ENCODE results near the gene B4GALT1.

B4GALT1 gene

GRCh38 chr9:33158843-33159776 lies 8.0 kb downstream of the B4GALT1 start:
- H3K36me3 Mint-ChIP-seq, result peaks cover 14% of the 10 kb centered on the region
- no peaks in the 10 kb centered on the region for H3K27me3 Mint-ChIP-seq
- peak; percentile 32 for ATAC-seq
- H3K4me3 Mint-ChIP-seq, result peak overlapping the region; percentile 63
- no peaks in the 10 kb centered on the region for H3K9me3 Mint-ChIP-seq
- H3K4me1 Mint-ChIP-seq, result peaks cover 90% of the 10 kb centered on the region
- peak overlapping the region; percentile 93 for H3K27ac Mint-ChIP-seq

GRCh38 chr9:33157960-33158842 lies 8.9 kb downstream of the B4GALT1 start:
- Mint-ChIP-seq H3K4me3 (peak overlapping the region; percentile 63), H3K36me3 (peaks cover 14% of the 10 kb centered on the region), H3K4me1 (peaks cover 90% of the 10 kb centered on the region), H3K27me3 (no peaks in the 10 kb centered on the region), H3K9me3 (no peaks in the 10 kb centered on the region), H3K27ac (peak overlapping the region; percentile 93)
- peak; percentile 36 for ATAC-seq

DNA sequence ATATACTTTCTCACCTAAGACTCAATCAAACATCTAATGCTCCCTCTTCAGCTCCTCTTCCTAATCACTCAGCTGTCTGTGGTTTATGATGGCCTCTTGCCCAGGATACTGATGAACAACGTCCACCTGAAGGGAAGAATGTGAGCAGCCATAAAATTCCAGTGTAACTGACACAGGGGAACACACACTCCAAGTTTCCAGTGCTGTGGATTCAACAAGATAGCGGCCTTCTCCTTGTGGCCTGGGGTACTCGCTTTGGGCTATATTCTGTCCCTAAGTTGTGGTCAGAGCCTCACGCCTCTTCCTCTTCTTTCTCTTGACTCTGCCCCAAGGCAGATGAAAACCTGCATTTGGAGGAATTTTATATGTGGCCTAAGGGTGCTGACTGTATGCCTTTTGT lies 11.7 kb downstream of the B4GALT1 start:
- no peak for ATAC-seq
- H3K27me3 Mint-ChIP-seq, result no peaks in the 10 kb centered on the region
- peak overlapping the region; percentile 87 for H3K27ac Mint-ChIP-seq
- peaks cover 26% of the 10 kb centered on the region for H3K36me3 Mint-ChIP-seq
- peaks cover 90% of the 10 kb centered on the region for H3K4me1 Mint-ChIP-seq
- H3K9me3 Mint-ChIP-seq, result no peaks in the 10 kb centered on the region
- H3K4me3 Mint-ChIP-seq, result no peak overlapping the region

DNA sequence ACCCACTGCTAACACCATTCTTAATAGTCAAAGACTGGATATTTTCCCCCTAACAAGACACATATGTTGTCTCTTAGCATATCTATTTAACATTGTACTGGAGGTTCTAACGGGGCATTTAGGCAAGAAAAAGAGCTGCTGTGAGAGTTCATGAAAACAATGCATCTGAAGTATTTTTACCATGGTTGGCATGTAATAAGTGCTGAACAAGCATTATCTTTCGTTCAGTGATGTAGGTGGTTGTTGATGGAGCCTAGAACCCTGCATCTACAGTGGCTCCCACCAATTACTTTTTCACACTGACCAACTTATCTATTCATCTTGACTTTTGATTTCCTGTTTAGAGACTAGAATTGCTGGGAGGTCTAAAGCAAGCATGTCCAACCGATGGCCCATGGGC lies 12.8 kb downstream of the B4GALT1 start:
- no peak for ATAC-seq
- Mint-ChIP-seq H3K9me3 (no peaks in the 10 kb centered on the region), H3K27ac (peak overlapping the region; percentile 87), H3K36me3 (peaks cover 26% of the 10 kb centered on the region), H3K4me3 (no peak overlapping the region), H3K27me3 (no peaks in the 10 kb centered on the region), H3K4me1 (peaks cover 83% of the 10 kb centered on the region)

DNA sequence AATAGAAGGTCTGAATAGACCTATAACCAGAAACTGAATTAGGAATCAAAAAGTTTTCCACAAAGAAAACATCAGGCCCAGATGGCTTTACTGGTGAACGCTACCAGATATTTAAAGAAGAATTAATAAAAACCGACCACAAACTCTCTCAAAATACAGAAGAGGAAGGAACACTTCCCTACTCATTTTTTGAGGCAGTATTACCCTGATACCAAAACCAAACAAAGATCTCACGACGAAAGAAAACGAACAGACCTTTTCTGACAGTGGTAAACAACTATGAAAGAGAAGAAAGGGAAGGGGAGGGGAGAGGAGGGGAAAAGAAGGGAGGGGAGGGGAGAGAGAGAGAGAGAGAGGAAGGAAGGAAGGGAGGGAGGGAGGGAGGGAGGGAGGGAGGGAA lies 13.5 kb downstream of the B4GALT1 start:
- ATAC-seq, result peak; percentile 70
- Mint-ChIP-seq H3K9me3 (no peaks in the 10 kb centered on the region), H3K4me1 (peaks cover 83% of the 10 kb centered on the region), H3K4me3 (peak overlapping the region; percentile 55), H3K36me3 (peaks cover 26% of the 10 kb centered on the region), H3K27ac (peak overlapping the region; percentile 87), H3K27me3 (no peaks in the 10 kb centered on the region)

GRCh38 chr9:33153001-33153400 lies 14.1 kb downstream of the B4GALT1 start:
- Mint-ChIP-seq H3K27ac (peak overlapping the region; percentile 87), H3K9me3 (no peaks in the 10 kb centered on the region), H3K4me1 (peaks cover 83% of the 10 kb centered on the region), H3K4me3 (peak overlapping the region; percentile 55), H3K36me3 (peaks cover 26% of the 10 kb centered on the region), H3K27me3 (no peaks in the 10 kb centered on the region)
- peak; percentile 58 for ATAC-seq

DNA sequence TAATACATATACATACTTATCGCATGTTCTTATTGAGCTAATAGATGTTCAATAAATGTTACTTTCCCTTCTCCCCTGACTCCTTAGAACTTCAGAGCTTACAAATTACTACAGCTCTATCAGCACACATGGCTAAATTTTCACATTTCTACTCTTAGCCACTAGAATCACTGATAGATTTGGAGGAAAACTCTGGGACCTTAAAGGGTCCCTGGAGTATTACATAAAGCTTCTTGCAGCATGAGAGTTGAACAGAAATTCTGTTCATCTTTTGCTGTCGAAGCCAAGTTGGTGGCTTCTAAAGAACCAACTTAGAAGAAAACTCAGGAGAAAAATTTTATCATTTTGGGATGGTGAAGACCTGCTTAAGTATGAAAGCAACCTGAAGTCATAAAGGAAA lies 15.5 kb downstream of the B4GALT1 start:
- Mint-ChIP-seq H3K27ac (peak overlapping the region; percentile 87), H3K9me3 (no peaks in the 10 kb centered on the region), H3K36me3 (peaks cover 36% of the 10 kb centered on the region), H3K4me1 (peaks cover 86% of the 10 kb centered on the region), H3K4me3 (no peak overlapping the region), H3K27me3 (no peaks in the 10 kb centered on the region)
- no peak for ATAC-seq

GRCh38 chr9:33151007-33151557 lies 16.1 kb downstream of the B4GALT1 start:
- no peaks in the 10 kb centered on the region for H3K27me3 Mint-ChIP-seq
- H3K4me3 Mint-ChIP-seq, result no peak overlapping the region
- peaks cover 91% of the 10 kb centered on the region for H3K4me1 Mint-ChIP-seq
- H3K27ac Mint-ChIP-seq, result peak overlapping the region; percentile 87
- no peak for ATAC-seq
- peaks cover 36% of the 10 kb centered on the region for H3K36me3 Mint-ChIP-seq
- no peaks in the 10 kb centered on the region for H3K9me3 Mint-ChIP-seq

- H3K9me3 Mint-ChIP-seq, result no peaks in the 10 kb centered on the region
- H3K4me1 Mint-ChIP-seq, result peaks cover 87% of the 10 kb centered on the region
- H3K36me3 Mint-ChIP-seq, result peaks cover 27% of the 10 kb centered on the region
- ATAC-seq, result no peak
- H3K27ac Mint-ChIP-seq, result peak overlapping the region; percentile 24
- H3K27me3 Mint-ChIP-seq, result no peaks in the 10 kb centered on the region
- H3K4me3 Mint-ChIP-seq, result peak overlapping the region; percentile 7
These were observed 18.6 kb downstream of the B4GALT1 start for GRCh38 chr9:33148367-33149014.

- Mint-ChIP-seq H3K36me3 (peaks cover 24% of the 10 kb centered on the region), H3K9me3 (no peaks in the 10 kb centered on the region), H3K4me1 (peaks cover 86% of the 10 kb centered on the region), H3K27me3 (no peaks in the 10 kb centered on the region), H3K4me3 (no peak overlapping the region), H3K27ac (peak overlapping the region; percentile 33)
- no peak for ATAC-seq
These were observed 19.5 kb downstream of the B4GALT1 start for GRCh38 chr9:33147416-33148169.

- Mint-ChIP-seq H3K27ac (peak overlapping the region; percentile 33), H3K4me1 (peaks cover 86% of the 10 kb centered on the region), H3K9me3 (no peaks in the 10 kb centered on the region), H3K36me3 (peaks cover 21% of the 10 kb centered on the region), H3K27me3 (no peaks in the 10 kb centered on the region), H3K4me3 (no peak overlapping the region)
- no peak for ATAC-seq
These were observed 20.8 kb downstream of the B4GALT1 start for GRCh38 chr9:33146298-33146697.

DNA sequence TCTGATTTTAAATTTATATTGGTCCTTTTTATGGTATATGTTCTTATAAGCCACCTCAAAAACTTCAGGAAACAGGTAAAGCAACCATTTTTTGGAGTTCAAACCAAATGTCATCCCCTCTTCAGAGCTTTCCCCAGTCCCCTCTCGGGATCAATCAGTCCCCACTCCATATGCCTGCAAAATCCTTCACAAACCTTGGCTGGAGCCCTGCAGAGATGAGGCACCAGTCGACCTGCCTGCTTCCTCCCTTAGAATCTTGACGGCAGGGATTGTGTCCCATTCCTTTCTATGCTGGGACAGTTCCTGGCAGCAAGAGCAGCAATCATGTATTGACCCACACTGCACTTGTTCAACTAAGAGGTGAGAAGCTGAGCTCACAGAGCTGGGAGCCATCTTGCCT lies 22.6 kb downstream of the B4GALT1 start:
- Mint-ChIP-seq H3K27me3 (no peaks in the 10 kb centered on the region), H3K4me3 (peak overlapping the region; percentile 30), H3K36me3 (peaks cover 26% of the 10 kb centered on the region), H3K4me1 (peaks cover 91% of the 10 kb centered on the region), H3K27ac (peak overlapping the region; percentile 82), H3K9me3 (no peaks in the 10 kb centered on the region)
- no peak for ATAC-seq

GRCh38 chr9:33143241-33143661 lies 23.9 kb downstream of the B4GALT1 start:
- no peaks in the 10 kb centered on the region for H3K9me3 Mint-ChIP-seq
- peak overlapping the region; percentile 82 for H3K27ac Mint-ChIP-seq
- peaks cover 91% of the 10 kb centered on the region for H3K4me1 Mint-ChIP-seq
- no peaks in the 10 kb centered on the region for H3K27me3 Mint-ChIP-seq
- peaks cover 35% of the 10 kb centered on the region for H3K36me3 Mint-ChIP-seq
- peak overlapping the region; percentile 21 for H3K4me3 Mint-ChIP-seq
- peak; percentile 4 for ATAC-seq

DNA sequence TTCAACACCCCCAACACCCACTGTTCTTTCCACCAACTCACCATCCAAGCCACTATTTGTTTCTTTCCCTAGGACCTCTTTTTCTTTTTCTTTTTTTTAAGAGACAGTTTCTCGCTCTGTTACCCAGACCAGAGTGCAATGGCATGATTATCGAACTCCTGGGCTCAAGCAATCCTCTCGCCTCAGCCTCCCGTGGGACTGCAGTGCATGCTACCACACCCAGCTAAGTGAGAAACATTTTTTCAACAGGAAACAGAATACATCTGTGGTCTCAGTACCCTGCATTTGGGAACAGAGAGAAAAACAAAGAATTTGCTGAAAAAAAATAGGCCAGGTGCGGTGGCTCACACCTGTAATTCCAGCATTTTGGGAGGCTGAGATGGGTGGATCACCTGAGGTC lies 24.6 kb downstream of the B4GALT1 start:
- Mint-ChIP-seq H3K27me3 (no peaks in the 10 kb centered on the region), H3K4me3 (peak overlapping the region; percentile 72), H3K9me3 (no peaks in the 10 kb centered on the region), H3K27ac (peak overlapping the region; percentile 82), H3K4me1 (peaks cover 93% of the 10 kb centered on the region), H3K36me3 (peaks cover 34% of the 10 kb centered on the region)
- peak; percentile 44 for ATAC-seq
